Skeletal muscle satellite cell (primary cell): ENCODE measurements around the gene ZNF219.
A peak's percentile ranks its signal among the peaks of the same experiment; 100 is the strongest.

Experiments
- H3K27me3 ChIP-seq: 2 replicates; pipeline ENCODE4 v1.7.0; 2013; ENCODE audit warnings: low read length; ENCODE audit not compliant: control insufficient read depth, insufficient read depth
- H3K36me3 ChIP-seq: 2 replicates; pipeline ENCODE4 v1.7.0; 2013; ENCODE audit warnings: mild to moderate bottlenecking, control low read depth, low read length; ENCODE audit not compliant: insufficient read depth
- H3K4me1 ChIP-seq: 2 replicates; pipeline ENCODE4 v1.7.0; 2013; ENCODE audit warnings: low read length; ENCODE audit not compliant: control insufficient read depth, insufficient read depth
- H3K4me2 ChIP-seq: 2 replicates; pipeline ENCODE4 v1.7.0; 2013; ENCODE audit warnings: mild to moderate bottlenecking, low read length
- H3K4me3 ChIP-seq: 2 replicates; pipeline ENCODE4 v1.7.0; 2013; ENCODE audit warnings: low read length
- H3K9ac ChIP-seq: 2 replicates; pipeline ENCODE4 v1.7.0; 2013; ENCODE audit warnings: mild to moderate bottlenecking, low read depth, low read length, moderate library complexity
- H3K9me3 ChIP-seq: replicated peaks from 2 replicates; pipeline ENCODE4 v1.7.0; 2013; ENCODE audit warnings: mild to moderate bottlenecking, control low read depth, low read length

The ZNF219 gene

DNA sequence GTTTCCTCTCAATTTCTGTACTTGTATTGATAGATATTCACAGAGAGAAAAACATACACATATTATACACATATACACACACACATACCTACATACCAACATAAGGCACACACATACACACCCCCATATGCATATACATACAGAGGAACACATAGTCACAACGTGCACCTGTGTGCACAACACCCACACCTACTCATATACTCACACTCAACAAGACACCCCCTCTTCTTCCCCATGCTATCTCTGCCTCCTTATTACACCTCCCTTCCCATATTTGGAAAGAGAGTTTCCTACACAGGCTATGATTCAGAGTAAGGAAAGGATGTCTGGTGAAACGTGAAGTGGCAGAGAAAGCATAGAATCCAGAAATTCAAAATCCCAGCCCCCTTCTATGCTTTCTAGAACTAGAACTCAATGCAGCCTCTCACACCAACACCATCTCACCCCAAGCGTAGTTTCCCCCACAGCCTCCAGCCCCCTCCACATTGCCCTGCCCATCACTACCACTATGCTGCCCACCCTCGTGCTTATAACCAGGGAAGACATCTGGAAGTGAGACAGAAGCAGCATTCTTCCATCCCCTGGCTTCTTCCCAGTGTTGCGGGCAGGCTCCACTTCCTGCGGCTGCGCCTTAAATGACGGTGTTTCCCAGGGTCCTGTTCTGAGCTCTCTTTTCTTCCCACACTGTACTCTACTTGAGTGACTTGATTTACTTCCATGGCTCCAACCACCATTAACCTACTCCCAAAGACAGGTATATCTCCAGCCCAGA lies 38.4 kb downstream of the ZNF219 start:
- Histone ChIP-seq H3K9me3 (no peaks in the 10 kb centered on the region), H3K9ac (no peak overlapping the region), H3K36me3 (no peaks in the 10 kb centered on the region), H3K27me3 (peaks cover 5% of the 10 kb centered on the region), H3K4me1 (peaks cover 11% of the 10 kb centered on the region), H3K4me3 (no peak overlapping the region), H3K4me2 (no peak overlapping the region)

DNA sequence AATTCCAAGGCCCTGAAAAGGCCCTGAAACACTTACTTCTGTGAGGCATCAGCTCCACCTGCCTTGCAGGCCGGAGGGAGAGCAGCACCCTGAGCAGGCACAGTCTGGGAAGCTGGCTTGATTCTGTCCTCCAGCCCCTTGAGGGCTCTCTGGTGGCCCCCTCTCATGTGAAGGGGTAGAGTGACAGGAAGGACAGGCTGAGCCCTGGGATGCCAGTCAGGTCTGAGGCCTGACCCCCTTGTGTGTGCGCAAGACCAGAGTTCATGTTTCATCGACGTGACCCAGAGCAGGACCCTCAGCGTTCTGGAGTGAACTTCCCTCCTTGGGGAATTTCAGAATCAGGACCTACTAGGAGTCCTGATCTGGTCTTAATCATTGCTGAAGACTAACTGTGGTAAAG lies 39.6 kb downstream of the ZNF219 start:
- Histone ChIP-seq H3K27me3 (peaks cover 5% of the 10 kb centered on the region), H3K4me2 (no peak overlapping the region), H3K4me1 (peaks cover 10% of the 10 kb centered on the region), H3K4me3 (no peak overlapping the region), H3K36me3 (no peaks in the 10 kb centered on the region), H3K9ac (no peak overlapping the region), H3K9me3 (no peaks in the 10 kb centered on the region)

DNA sequence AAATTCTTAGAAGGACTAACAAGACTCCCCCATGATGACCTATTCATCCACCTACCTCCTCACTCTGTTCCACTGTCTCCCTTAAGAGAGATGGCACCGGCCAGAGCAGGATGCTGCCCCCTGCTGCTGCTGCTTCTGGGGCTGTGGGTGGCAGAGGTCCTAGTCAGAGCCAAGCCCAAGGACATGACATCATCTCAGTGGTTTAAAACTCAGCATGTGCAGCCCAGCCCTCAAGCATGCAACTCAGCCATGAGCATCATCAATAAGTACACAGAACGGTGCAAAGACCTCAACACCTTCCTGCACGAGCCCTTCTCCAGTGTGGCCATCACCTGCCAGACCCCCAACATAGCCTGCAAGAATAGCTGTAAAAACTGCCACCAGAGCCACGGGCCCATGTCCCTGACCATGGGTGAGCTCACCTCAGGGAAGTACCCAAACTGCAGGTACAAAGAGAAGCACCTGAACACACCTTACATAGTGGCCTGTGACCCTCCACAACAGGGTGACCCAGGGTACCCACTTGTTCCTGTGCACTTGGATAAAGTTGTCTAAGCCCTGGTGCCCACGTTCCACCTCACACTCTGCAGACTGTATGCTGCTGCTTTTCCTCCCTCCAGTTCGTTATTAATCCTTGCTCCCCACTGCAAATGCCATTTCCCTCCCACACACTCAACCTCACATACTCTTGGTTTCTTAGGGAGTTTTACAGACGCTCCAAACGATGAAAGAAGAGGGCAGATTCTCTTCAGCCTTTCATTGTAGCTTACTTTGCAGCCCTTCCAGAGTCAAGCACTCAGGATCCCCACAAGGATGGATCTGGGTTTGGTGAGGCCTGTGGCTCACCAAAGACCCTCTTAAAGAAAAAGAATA lies 40.4 kb downstream of the ZNF219 start, which contains the start of gene RNASE8:
RNASE8 (plus strand) TSS at position 20 of the 873 bp plus-strand sequence; CDS start at position 91, 71 bp downstream.
- H3K4me2 ChIP-seq, result no peak within 1 kb of the TSS
- no peak within 1 kb of the TSS for H3K4me3 ChIP-seq
- no peaks in the 10 kb centered on the region for H3K9me3 ChIP-seq
- H3K27me3 ChIP-seq, result peaks cover 5% of the 10 kb centered on the region
- H3K4me1 ChIP-seq, result peaks cover 2% of the 10 kb centered on the region
- no peak within 1 kb of the TSS for H3K9ac ChIP-seq
- no peaks in the 10 kb centered on the region for H3K36me3 ChIP-seq

DNA sequence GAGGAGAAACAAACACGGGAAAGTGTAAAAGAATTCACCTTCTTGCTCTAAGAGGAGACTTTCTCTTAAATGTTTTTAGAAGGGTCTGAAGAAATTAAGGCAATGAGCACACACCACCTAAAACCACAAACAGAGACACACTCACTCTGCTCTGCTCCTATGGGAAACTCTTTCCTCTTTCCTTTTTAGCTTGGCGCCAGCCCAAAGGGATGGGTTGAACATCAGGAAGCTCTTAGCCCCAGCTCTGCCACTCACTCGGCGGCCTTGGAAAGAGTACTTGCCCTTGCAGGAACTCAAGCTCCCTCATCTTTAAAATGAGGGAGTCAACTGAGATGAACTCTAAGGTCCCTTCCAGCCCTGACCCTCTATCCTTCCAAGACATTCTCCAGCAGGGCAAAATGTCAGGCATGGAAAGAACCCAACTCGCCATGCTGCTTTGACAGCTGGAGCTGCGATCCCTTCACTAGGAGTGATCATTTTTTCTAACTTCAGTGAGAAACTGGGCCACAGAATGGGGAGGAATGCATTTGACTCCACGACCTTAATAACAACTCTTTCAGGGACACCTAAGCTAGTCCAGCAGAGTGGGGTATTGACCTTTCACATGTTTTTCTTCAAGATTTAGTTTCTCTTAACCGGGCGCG lies 41.8 kb downstream of the ZNF219 start:
- Histone ChIP-seq H3K4me2 (no peak overlapping the region), H3K9me3 (no peaks in the 10 kb centered on the region), H3K4me3 (no peak overlapping the region), H3K4me1 (no peaks in the 10 kb centered on the region), H3K9ac (no peak overlapping the region), H3K36me3 (no peaks in the 10 kb centered on the region), H3K27me3 (peaks cover 7% of the 10 kb centered on the region)

DNA sequence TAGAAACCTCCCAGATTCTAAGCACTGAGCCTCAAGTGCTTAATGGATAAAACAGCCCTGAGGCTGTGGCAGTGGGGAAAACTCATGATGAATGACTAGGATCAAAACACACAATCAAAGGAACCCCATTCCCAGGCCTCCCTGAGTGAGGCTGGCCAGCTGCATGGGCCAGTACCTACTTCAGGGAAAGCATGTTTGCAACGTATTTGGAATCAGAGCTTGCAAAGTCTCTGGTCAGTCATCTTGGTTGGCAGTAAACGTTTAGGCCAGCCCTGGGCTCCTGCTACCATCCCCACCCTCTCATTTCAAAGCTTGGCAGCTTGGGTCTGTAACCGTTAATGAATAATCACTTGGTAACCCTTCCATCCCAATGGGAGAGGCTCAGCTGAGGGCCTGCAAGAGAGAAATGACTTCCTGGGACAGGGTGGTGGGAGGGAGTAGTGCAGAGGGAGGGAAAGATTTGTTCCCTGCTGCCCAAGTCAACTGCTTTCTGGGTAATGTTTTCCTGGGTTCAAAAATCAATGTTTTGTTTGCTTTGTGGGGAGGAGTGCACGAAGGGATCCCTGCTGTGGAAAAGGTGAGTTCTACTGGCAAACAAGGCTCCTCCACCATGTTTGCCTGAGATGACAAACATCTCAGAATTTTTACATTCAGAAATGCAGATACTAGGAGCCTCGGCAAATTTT lies 42.9 kb downstream of the ZNF219 start:
- Histone ChIP-seq H3K9me3 (no peaks in the 10 kb centered on the region), H3K4me1 (no peaks in the 10 kb centered on the region), H3K4me2 (no peak overlapping the region), H3K4me3 (no peak overlapping the region), H3K27me3 (peaks cover 9% of the 10 kb centered on the region), H3K9ac (no peak overlapping the region), H3K36me3 (no peaks in the 10 kb centered on the region)

DNA sequence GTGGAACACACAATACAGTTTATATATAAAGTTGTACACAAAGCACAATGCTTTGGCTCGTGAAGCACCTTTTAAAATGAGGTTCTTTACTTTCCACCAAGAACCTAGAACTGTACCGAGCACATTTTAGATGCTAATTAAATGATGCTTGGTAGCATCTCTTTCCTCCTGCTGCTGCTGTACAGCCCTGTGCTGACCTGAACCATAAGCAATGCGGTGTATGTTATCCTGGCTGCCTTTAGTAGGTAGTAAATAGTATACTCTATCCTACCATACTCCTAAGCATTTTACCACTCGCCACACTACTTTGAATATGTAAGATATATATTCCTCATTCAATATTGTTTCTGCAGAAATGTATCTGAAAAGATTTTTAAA lies 43.7 kb downstream of the ZNF219 start:
- Histone ChIP-seq H3K36me3 (no peaks in the 10 kb centered on the region), H3K4me3 (no peak overlapping the region), H3K9me3 (no peaks in the 10 kb centered on the region), H3K4me2 (no peak overlapping the region), H3K9ac (no peak overlapping the region), H3K4me1 (no peaks in the 10 kb centered on the region), H3K27me3 (peaks cover 6% of the 10 kb centered on the region)

DNA sequence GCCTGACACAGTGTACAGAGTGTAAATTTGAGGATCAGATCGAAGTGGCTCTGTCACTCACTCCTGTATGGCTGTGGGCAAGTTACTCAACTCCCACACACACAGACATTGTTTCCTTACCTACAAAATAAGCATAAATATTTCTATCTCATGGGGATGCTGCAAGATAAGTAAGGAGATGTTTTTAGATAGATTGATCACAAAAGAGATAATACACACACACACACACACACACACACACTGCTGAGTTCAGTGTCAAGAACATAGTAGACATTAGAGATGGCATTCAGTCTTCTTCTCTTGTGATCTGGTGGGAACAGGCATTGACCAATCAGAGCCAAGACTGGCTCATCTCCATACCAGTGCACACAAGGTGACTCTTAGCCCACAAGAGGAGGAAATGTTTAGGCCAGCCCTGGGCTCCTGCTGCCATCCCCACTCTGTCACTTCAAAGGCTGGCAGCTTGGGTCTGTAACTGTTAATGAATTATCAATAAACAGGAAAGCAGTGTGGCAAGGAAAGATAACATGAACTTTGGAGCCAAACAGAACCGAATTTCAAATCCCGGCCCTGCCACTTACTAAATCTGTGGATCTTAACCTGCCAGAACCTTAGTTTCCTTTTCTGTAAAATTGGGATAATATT lies 44.2 kb downstream of the ZNF219 start:
- Histone ChIP-seq H3K27me3 (peaks cover 6% of the 10 kb centered on the region), H3K36me3 (no peaks in the 10 kb centered on the region), H3K4me2 (no peak overlapping the region), H3K4me1 (no peaks in the 10 kb centered on the region), H3K4me3 (no peak overlapping the region), H3K9ac (no peak overlapping the region), H3K9me3 (no peaks in the 10 kb centered on the region)

DNA sequence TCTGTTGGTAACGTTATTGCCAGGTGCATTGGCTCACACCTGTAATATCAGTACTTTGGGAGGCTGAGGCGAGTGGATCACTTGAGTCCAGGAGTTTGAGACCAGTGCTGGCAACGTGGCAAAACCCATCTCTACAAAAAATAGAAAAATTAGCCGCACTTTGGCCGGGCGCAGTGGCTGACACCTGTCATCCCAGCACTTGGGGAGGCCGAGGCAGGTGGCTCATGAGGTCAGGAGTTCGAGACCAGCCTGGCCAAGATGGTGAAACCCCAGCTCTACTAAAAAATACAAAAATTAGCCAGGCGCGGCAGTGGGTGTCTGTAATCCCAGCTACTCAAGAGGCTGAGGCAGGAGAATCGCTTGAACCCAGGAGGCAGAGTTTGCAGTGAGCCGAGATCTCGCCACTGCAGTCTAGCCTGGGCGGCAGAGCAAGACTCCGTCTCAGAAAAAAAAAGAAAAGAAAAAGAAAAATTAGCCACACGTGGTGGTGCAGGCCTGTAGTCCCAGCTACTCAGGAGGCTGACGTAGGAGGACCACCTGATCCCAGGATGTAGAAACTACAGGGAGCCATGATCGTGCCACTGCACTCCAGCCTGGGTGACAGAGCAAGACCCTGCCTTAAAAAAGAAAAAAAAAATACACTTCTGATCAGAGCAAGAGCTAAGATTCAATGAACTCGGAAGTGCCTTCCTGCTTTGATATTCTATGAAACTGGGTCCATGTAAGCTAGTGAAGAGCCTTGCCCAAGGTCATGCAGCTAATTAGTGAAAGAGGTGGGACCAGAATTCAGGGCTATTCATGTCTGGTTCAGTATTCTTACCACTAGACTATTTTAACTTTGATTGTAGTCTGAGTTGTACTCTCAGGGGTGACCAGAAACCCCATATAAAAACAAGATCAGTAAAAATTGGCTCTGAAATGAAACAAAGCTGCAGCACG lies 45.0 kb downstream of the ZNF219 start:
- Histone ChIP-seq H3K9me3 (no peaks in the 10 kb centered on the region), H3K4me2 (no peak overlapping the region), H3K27me3 (peaks cover 6% of the 10 kb centered on the region), H3K36me3 (no peaks in the 10 kb centered on the region), H3K4me1 (peaks cover 4% of the 10 kb centered on the region), H3K4me3 (no peak overlapping the region), H3K9ac (no peak overlapping the region)

DNA sequence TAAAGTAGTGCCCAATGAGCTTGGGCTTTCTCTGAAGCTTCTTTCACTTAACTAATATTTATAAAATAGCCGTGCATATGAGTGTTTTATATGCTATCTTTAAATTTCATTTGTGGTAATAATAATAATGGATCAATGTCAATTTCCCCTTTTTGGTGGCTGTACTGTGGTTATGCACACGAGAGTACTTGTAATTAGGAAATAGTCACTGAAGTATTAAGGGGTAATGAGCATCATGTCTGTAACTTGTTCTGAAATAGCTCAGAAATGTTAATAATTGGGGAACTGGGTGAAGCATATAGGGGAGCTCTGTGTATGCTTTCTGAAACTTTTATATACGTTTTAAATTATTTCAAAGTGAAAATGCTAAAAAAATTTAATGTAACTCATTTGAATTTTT lies 47.9 kb downstream of the ZNF219 start:
- Histone ChIP-seq H3K27me3 (peaks cover 7% of the 10 kb centered on the region), H3K4me1 (peaks cover 4% of the 10 kb centered on the region), H3K4me3 (no peak overlapping the region), H3K9ac (no peak overlapping the region), H3K4me2 (no peak overlapping the region), H3K36me3 (no peaks in the 10 kb centered on the region), H3K9me3 (no peaks in the 10 kb centered on the region)

DNA sequence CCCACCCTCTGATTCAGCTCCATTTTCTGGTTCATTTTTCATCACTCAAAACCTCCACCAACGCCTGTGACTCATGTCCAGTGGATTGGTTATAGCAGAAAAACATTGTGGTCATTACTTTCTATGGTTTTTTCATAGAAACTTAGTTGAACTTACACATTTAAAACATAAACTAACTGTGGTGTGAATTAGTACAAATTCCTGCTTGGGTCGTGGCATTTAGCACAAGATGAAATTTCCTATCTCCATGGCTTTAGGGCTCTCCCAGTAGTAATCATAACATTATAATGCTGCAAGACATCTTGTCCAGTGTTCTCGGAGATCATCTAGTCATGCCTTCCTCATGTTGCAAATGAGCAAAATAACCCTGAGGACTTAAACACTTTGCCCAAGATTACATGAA lies 49.2 kb downstream of the ZNF219 start:
- H3K4me3 ChIP-seq, result no peak overlapping the region
- H3K27me3 ChIP-seq, result peaks cover 20% of the 10 kb centered on the region
- peak overlapping the region; percentile 64 for H3K4me2 ChIP-seq
- H3K4me1 ChIP-seq, result peaks cover 4% of the 10 kb centered on the region
- H3K9ac ChIP-seq, result no peak overlapping the region
- no peaks in the 10 kb centered on the region for H3K36me3 ChIP-seq
- no peaks in the 10 kb centered on the region for H3K9me3 ChIP-seq
